SK-N-SH (cell line): ENCODE data around the gene FBXO30. TPM values are rescaled to one million over a fixed set of nuclear protein-coding genes. Genes with fewer than 3 reads are reported as not detected.

Experiments
- CTCF ChIA-PET: fragments of 300-600, 350-600 bp; formaldehyde crosslinking; extraction: SDS; loops from one replicate; lab custom pipeline; 2021; lab: Yijun Ruan, JAX
- POLR2A ChIA-PET: fragments of 350-600 bp; sonication (Branson Sonifier 250); formaldehyde crosslinking; extraction: SDS; loops from one replicate; lab custom pipeline; 2020; ENCODE audit warnings: antibody characterized with exemption, inconsistent platforms; lab: Yijun Ruan, JAX
- DNase-seq: peaks from one replicate; pipeline ENCODE4 v3.0.0; 2012
- H2AFZ ChIP-seq: fragments of 200-600 bp; sonication (generic); 2 replicates; pipeline ENCODE4 v1.8.1; 2016; ENCODE audit warnings: antibody characterized with exemption, mild to moderate bottlenecking, low read depth
- H3F3A ChIP-seq: fragments of 200-600 bp; sonication (generic); replicated peaks from 2 replicates; pipeline ENCODE3; 2016; ENCODE audit warnings: antibody characterized with exemption, mild to moderate bottlenecking; ENCODE audit not compliant: insufficient read depth
- H3K27ac ChIP-seq, 2 experiments: fragments of 200-500 bp in 1 of 2; fragments of 200-600 bp in 1 of 2; sonication (Bioruptor generic) in 1 of 2; sonication (generic), shearing (Covaris generic) in 1 of 2; 2 replicates each; pipeline versions ENCODE4 v1.5.1 to v1.6.1; 2014 to 2016; ENCODE audit warnings: low read depth in 2 of 2, inconsistent platforms in 1 of 2, low read length in 1 of 2, mild to moderate bottlenecking in 1 of 2, mixed read lengths in 1 of 2
- H3K27me3 ChIP-seq: fragments of 200-600 bp; sonication (generic), shearing (Covaris generic); 2 replicates; pipeline ENCODE4 v1.6.1; 2016; ENCODE audit warnings: mixed run types; ENCODE audit not compliant: insufficient read depth
- H3K36me3 ChIP-seq, 2 experiments: fragments of 200-500 bp in 1 of 2; fragments of 200-600 bp in 1 of 2; sonication (Bioruptor generic) in 1 of 2; sonication (generic) in 1 of 2; replicated peaks in 1 of 2; 2 replicates each; pipeline versions ENCODE3 to v1.5.1; 2014 to 2016; ENCODE audit warnings: low read length in 1 of 2, mild to moderate bottlenecking in 1 of 2; ENCODE audit not compliant: insufficient read depth in 2 of 2, control insufficient read depth in 1 of 2
- H3K4me1 ChIP-seq, 2 experiments: fragments of 200-500 bp in 1 of 2; fragments of 200-600 bp in 1 of 2; sonication (Bioruptor generic) in 1 of 2; sonication (generic), shearing (Covaris generic) in 1 of 2; 2 replicates each; pipeline versions ENCODE4 v1.5.1 to v1.6.1; 2014 to 2016; ENCODE audit warnings: low read depth in 1 of 2, low read length in 1 of 2, mixed run types in 1 of 2; ENCODE audit not compliant: insufficient read depth in 2 of 2, control insufficient read depth in 1 of 2
- H3K4me2 ChIP-seq: fragments of 200-600 bp; sonication (generic), shearing (Covaris generic); 2 replicates; pipeline ENCODE4 v1.6.1; 2017; ENCODE audit warnings: mixed run types
- H3K4me3 ChIP-seq, 2 experiments: fragments of 200-500 bp in 1 of 2; fragments of 200-600 bp in 1 of 2; sonication (Bioruptor generic) in 1 of 2; sonication (generic), shearing (Covaris generic) in 1 of 2; 2 replicates each; pipeline versions ENCODE4 v1.5.1 to v1.8.1; 2014 to 2016; ENCODE audit warnings: low read depth in 2 of 2, inconsistent platforms in 1 of 2, low read length in 1 of 2, mild to moderate bottlenecking in 1 of 2, mixed read lengths in 1 of 2, moderate library complexity in 1 of 2
- H3K79me2 ChIP-seq: fragments of 200-600 bp; sonication (generic); 2 replicates; pipeline ENCODE4 v1.8.1; 2017; ENCODE audit warnings: mild to moderate bottlenecking; ENCODE audit not compliant: insufficient read depth
- H3K9ac ChIP-seq: fragments of 200-600 bp; sonication (generic); 2 replicates; pipeline ENCODE4 v1.6.1; 2017; ENCODE audit warnings: mixed run types
- H3K9me2 ChIP-seq: fragments of 200-600 bp; sonication (generic); 2 replicates; pipeline ENCODE4 v1.6.1; 2017; ENCODE audit warnings: mixed run types
- H3K9me3 ChIP-seq: fragments of 200-600 bp; sonication (generic); 2 replicates; pipeline ENCODE4 v1.6.1; 2017; ENCODE audit warnings: mixed run types, mild to moderate bottlenecking, moderate library complexity
- H4K20me1 ChIP-seq: fragments of 200-600 bp; sonication (generic); 2 replicates; pipeline ENCODE4 v1.6.1; 2017; ENCODE audit warnings: mild to moderate bottlenecking, mixed run types; ENCODE audit not compliant: insufficient read depth
- ELF1 ChIP-seq: IDR thresholded peaks from 2 replicates; pipeline ENCODE4 v1.4.0; 2012
- EP300 ChIP-seq, 2 experiments: IDR thresholded peaks; 2 replicates each; pipeline versions ENCODE4 v1.4.0 to v1.6.1; 2012; ENCODE audit warnings: borderline replicate concordance in 1 of 2, low read depth in 1 of 2, low read length in 1 of 2
- EZH2phosphoT487 ChIP-seq: fragments of 200-600 bp; sonication (generic); IDR thresholded peaks from 2 replicates; pipeline ENCODE4 v1.6.1; 2017; ENCODE audit warnings: low read depth, mixed run types, mild to moderate bottlenecking, antibody characterized with exemption, moderate library complexity, borderline replicate concordance
- FOSL2 ChIP-seq: IDR thresholded peaks from 2 replicates; pipeline ENCODE4 v1.4.0; 2012; ENCODE audit warnings: low read depth, mild to moderate bottlenecking, moderate library complexity, borderline replicate concordance
- FOXJ3 ChIP-seq: sonication (generic); formaldehyde crosslinking; IDR thresholded peaks from 2 replicates; pipeline ENCODE4 v1.5.1; 2020; ENCODE audit warnings: mild to moderate bottlenecking, missing genetic modification reagents
- FOXM1 ChIP-seq: IDR thresholded peaks from 2 replicates; pipeline ENCODE4 v1.4.0; 2012; ENCODE audit warnings: low read depth, mild to moderate bottlenecking
- GABPA ChIP-seq: IDR thresholded peaks from 2 replicates; pipeline ENCODE4 v1.4.0; 2012; ENCODE audit warnings: low read depth, mild to moderate bottlenecking
- GATA2 ChIP-seq: sonication (generic); formaldehyde crosslinking; IDR thresholded peaks from 2 replicates; pipeline ENCODE4 v1.5.0; 2020; ENCODE audit warnings: mild to moderate bottlenecking, missing genetic modification reagents
- IRF3 ChIP-seq: fragments of 150-350 bp; IDR thresholded peaks from 2 replicates; pipeline ENCODE4 v1.6.1; 2016; ENCODE audit warnings: mild to moderate bottlenecking, low read depth, low read length
- MAX ChIP-seq: IDR thresholded peaks from 2 replicates; pipeline ENCODE4 v1.4.0; 2012; ENCODE audit warnings: low read depth
- MEF2A ChIP-seq: IDR thresholded peaks from 2 replicates; pipeline ENCODE4 v1.4.0; 2012; ENCODE audit warnings: low read depth, borderline replicate concordance
- MXI1 ChIP-seq: IDR thresholded peaks from 2 replicates; pipeline ENCODE4 v1.6.1; 2012; ENCODE audit warnings: mild to moderate bottlenecking, low read depth, low read length, improper control_type of control experiment
- NFIC ChIP-seq: IDR thresholded peaks from 2 replicates; pipeline ENCODE4 v1.4.0; 2012; ENCODE audit warnings: borderline replicate concordance
- RAD21 ChIP-seq: IDR thresholded peaks from 2 replicates; pipeline ENCODE4 v1.6.1; 2012; ENCODE audit warnings: mild to moderate bottlenecking, low read length
- RCOR1 ChIP-seq: fragments of 150-350 bp; IDR thresholded peaks from 2 replicates; pipeline ENCODE4 v1.6.1; 2017; ENCODE audit warnings: antibody characterized with exemption, low read length
- REST ChIP-seq: IDR thresholded peaks from 2 replicates; pipeline ENCODE4 v1.6.1; 2012; ENCODE audit warnings: mild to moderate bottlenecking, low read depth, low read length, moderate library complexity
- RXRA ChIP-seq: IDR thresholded peaks from 2 replicates; pipeline ENCODE4 v1.4.0; 2012; ENCODE audit warnings: low read depth, mild to moderate bottlenecking, borderline replicate concordance
- SIN3A ChIP-seq: IDR thresholded peaks from 2 replicates; pipeline ENCODE4 v1.6.1; 2012; ENCODE audit warnings: low read depth, mild to moderate bottlenecking, low read length, moderate library complexity, borderline replicate concordance
- TAF1 ChIP-seq: IDR thresholded peaks from 2 replicates; pipeline ENCODE4 v1.6.1; 2012; ENCODE audit warnings: low read depth, mild to moderate bottlenecking, low read length, moderate library complexity, borderline replicate concordance
- TCF12 ChIP-seq: IDR thresholded peaks from 2 replicates; pipeline ENCODE4 v1.4.0; 2012
- TEAD4 ChIP-seq: IDR thresholded peaks from 2 replicates; pipeline ENCODE4 v1.4.0; 2012; ENCODE audit warnings: mild to moderate bottlenecking, borderline replicate concordance; ENCODE audit not compliant: insufficient read depth
- USF2 ChIP-seq: fragments of 150-350 bp; IDR thresholded peaks from 2 replicates; pipeline ENCODE4 v1.6.1; 2017; ENCODE audit warnings: antibody characterized with exemption, low read length, low read depth, borderline replicate concordance
- YY1 ChIP-seq: IDR thresholded peaks from 2 replicates; pipeline ENCODE4 v1.4.0; 2012; ENCODE audit warnings: low read depth, mild to moderate bottlenecking
- WGBS: methylation state at CpG from one replicate; pipeline ENCODE4 v1.1.6; 2017; ENCODE audit warnings: low lambda C conversion rate; 5-methylcytosine and 5-hydroxymethylcytosine counted together
- polyA plus RNA-seq, 3 experiments: library from polyadenylated mRNA; depleted of rRNA; stranded (reverse); fragments of >200 nt; gene quantifications; 2 replicates each; pipeline ENCODE4 v1.2.3, GENCODE V29; 2012

The FBXO30 gene
- polyA plus RNA-seq, 1 of the 3 experiments (the other 2 are of a cell fraction): 1.7 TPM

GRCh38 chr6:145809785-145810184 is 4.8 kb downstream of the FBXO30 start:
- WGBS: 100% methylated on average over 1 of the region's 1 CpG
- ChIA-PET POLR2A (no interaction called here), CTCF (no interaction called here)
- no peak overlapping the region for H3K4me3 ChIP-seq
- no peak overlapping the region for H2AFZ ChIP-seq
- no peaks in the 10 kb centered on the region for H3K9me3 ChIP-seq
- no peak overlapping the region for H3K4me2 ChIP-seq
- H3K79me2 ChIP-seq: peaks cover 92% of the 10 kb centered on the region
- H3F3A ChIP-seq: peaks cover 16% of the 10 kb centered on the region
- no peaks in the 10 kb centered on the region for H3K9me2 ChIP-seq
- no peak for DNase-seq
- TF ChIP-seq TEAD4: no peak
- TF ChIP-seq RXRA: no peak
- no peak for TF ChIP-seq NFIC
- TF ChIP-seq RAD21: no peak
- no peak for TF ChIP-seq MAX
- no peak for TF ChIP-seq ELF1
- TF ChIP-seq EP300 (IDR thresholded peaks at IDR 0.05; ENCODE audit: borderline replicate concordance in 1 of 2, low read depth in 1 of 2, low read length in 1 of 2): no peak
- TF ChIP-seq MEF2A: no peak
- no peak for TF ChIP-seq FOXM1
- TF ChIP-seq YY1: no peak
- no peak for TF ChIP-seq GATA2 (CRISPR knock-in tag)
- no peak for TF ChIP-seq MXI1
- TF ChIP-seq IRF3: no peak
- no peaks in the 10 kb centered on the region for H3K27me3 ChIP-seq
- peaks cover 23 to 28% of the 10 kb centered on the region in 2 experiments for H3K36me3 ChIP-seq
- H4K20me1 ChIP-seq: peaks cover 50% of the 10 kb centered on the region
- H3K27ac ChIP-seq: no peak overlapping the region
- peaks cover 8 to 11% of the 10 kb centered on the region in 2 experiments; a peak in 3 of 4 replicates for H3K4me1 ChIP-seq
- no peak overlapping the region for H3K9ac ChIP-seq

GRCh38 chr6:145809211-145809610 is 5.4 kb downstream of the FBXO30 start:
- peaks cover 29 to 32% of the 10 kb centered on the region in 2 experiments for H3K36me3 ChIP-seq
- no peak overlapping the region for H2AFZ ChIP-seq
- H3F3A ChIP-seq: peaks cover 16% of the 10 kb centered on the region
- H3K4me1 ChIP-seq: peaks cover 8 to 11% of the 10 kb centered on the region in 2 experiments; a peak in 3 of 4 replicates
- H3K9me2 ChIP-seq: no peaks in the 10 kb centered on the region
- H3K79me2 ChIP-seq: peaks cover 98% of the 10 kb centered on the region
- H3K9ac ChIP-seq: no peak overlapping the region
- H3K9me3 ChIP-seq: no peaks in the 10 kb centered on the region
- TF ChIP-seq RCOR1 (no peak), NFIC (no peak), FOXJ3 (no peak), SIN3A (no peak), EP300 (IDR thresholded peaks at IDR 0.05; ENCODE audit: borderline replicate concordance in 1 of 2, low read depth in 1 of 2, low read length in 1 of 2) (no peak), REST (no peak), TAF1 (no peak), TEAD4 (no peak), FOSL2 (no peak), GABPA (no peak), MXI1 (no peak), TCF12 (no peak), USF2 (no peak), RAD21 (no peak), GATA2 (CRISPR knock-in tag) (no peak), EZH2phosphoT487 (no peak), YY1 (no peak)
- peaks cover 50% of the 10 kb centered on the region for H4K20me1 ChIP-seq
- DNase-seq: no peak
- H3K4me2 ChIP-seq: no peak overlapping the region
- CTCF ChIA-PET: no interaction called here
- H3K27me3 ChIP-seq: no peaks in the 10 kb centered on the region
- no peak overlapping the region for H3K4me3 ChIP-seq
- POLR2A ChIA-PET: no interaction called here
- H3K27ac ChIP-seq: no peak overlapping the region
